Calu3 (cell line): ENCODE results near the gene CDC42. TPM values are rescaled to one million over a fixed set of nuclear protein-coding genes. Genes with fewer than 3 reads are reported as not detected.

ENCODE experiments used
- BruUV-seq: library from RNA; stranded (reverse); fragments of 400-500 nt; replicated peaks from 2 replicates; lab custom pipeline; 2021; lab: Mats Ljungman, UMichigan
- CTCF ChIA-PET: fragments of 300-600 bp; sonication (Branson Sonifier 250); formaldehyde crosslinking; loops from one replicate; lab custom pipeline; 2022; ENCODE audit warnings: antibody characterized with exemption; lab: Charles Lee
- DNase-seq: peaks from one replicate; pipeline ENCODE4 v3.0.0; 2022
- H3K27ac Mint-ChIP-seq: one replicate; pipeline ENCODE4 v1.8.0; 2022; ENCODE audit warnings: mixed read lengths; ENCODE audit not compliant: unreplicated experiment
- H3K27me3 Mint-ChIP-seq: one replicate; pipeline ENCODE4 v1.8.0; 2022; ENCODE audit warnings: mixed read lengths; ENCODE audit not compliant: unreplicated experiment
- H3K36me3 Mint-ChIP-seq: one replicate; pipeline ENCODE4 v1.8.0; 2022; ENCODE audit warnings: mild to moderate bottlenecking, moderate library complexity, mixed read lengths; ENCODE audit not compliant: insufficient read depth, unreplicated experiment
- H3K4me1 Mint-ChIP-seq: one replicate; pipeline ENCODE4 v1.8.0; 2022; ENCODE audit warnings: mild to moderate bottlenecking, low read depth, mixed read lengths; ENCODE audit not compliant: unreplicated experiment
- H3K4me3 Mint-ChIP-seq: one replicate; pipeline ENCODE4 v1.8.0; 2022; ENCODE audit warnings: mild to moderate bottlenecking, low read depth, moderate library complexity, mixed read lengths; ENCODE audit not compliant: unreplicated experiment
- H3K9me3 Mint-ChIP-seq: one replicate; pipeline ENCODE4 v1.8.0; 2022; ENCODE audit warnings: low read depth, mixed read lengths; ENCODE audit not compliant: unreplicated experiment
- CTCF ChIP-seq: fragments of 200-600 bp; IDR thresholded peaks from one replicate; pipeline ENCODE4 v1.8.0; 2022; ENCODE audit warnings: antibody characterized with exemption; ENCODE audit not compliant: unreplicated experiment
- intact Hi-C: fragments of 100-400 bp; cut with micrococcal nuclease; formaldehyde crosslinking; loops from one replicate; pipeline ENCODE4 v1.10.0; 2022; ENCODE audit not compliant: unreplicated experiment
- total RNA-seq: library from RNA; stranded (reverse); gene quantifications from 2 replicates; pipeline ENCODE4 v1.2.3, GENCODE V29; 2022

Gene CDC42
- total RNA-seq, 1 experiment from 2014 or later, result 204 TPM

GRCh38 chr1:22056043-22056442 is 3.5 kb downstream of the CDC42 start:
- intact Hi-C loops, result loop anchor here (5.0 kb wide), 1 partner anchor 36 kb away; no protein-coding TSS in a partner anchor
- no peak overlapping the region for H3K4me3 Mint-ChIP-seq
- no peaks in the 10 kb centered on the region for H3K27me3 Mint-ChIP-seq
- no peak for DNase-seq
- BruUV-seq, result no TSS peak
- CTCF ChIA-PET, result interaction anchor here (0.7 kb wide), 1 partner anchor 11 kb away, joined by 4 read pairs; no protein-coding TSS in a partner anchor
- no peaks in the 10 kb centered on the region for H3K9me3 Mint-ChIP-seq
- H3K4me1 Mint-ChIP-seq, result peaks cover 9% of the 10 kb centered on the region
- no peak for TF ChIP-seq CTCF
- no peak overlapping the region for H3K27ac Mint-ChIP-seq
- H3K36me3 Mint-ChIP-seq, result peaks cover 64% of the 10 kb centered on the region

GRCh38 chr1:22056936-22057335 is 4.4 kb downstream of the CDC42 start:
- H3K36me3 Mint-ChIP-seq, result peaks cover 57% of the 10 kb centered on the region
- H3K27ac Mint-ChIP-seq, result no peak overlapping the region
- no peaks in the 10 kb centered on the region for H3K27me3 Mint-ChIP-seq
- no peak overlapping the region for H3K4me3 Mint-ChIP-seq
- intact Hi-C loops, result loop anchor here (5.0 kb wide), 1 partner anchor 35 kb away; no protein-coding TSS in a partner anchor
- DNase-seq, result no peak
- peaks cover 9% of the 10 kb centered on the region for H3K4me1 Mint-ChIP-seq
- H3K9me3 Mint-ChIP-seq, result no peaks in the 10 kb centered on the region
- no TSS peak for BruUV-seq
- CTCF ChIA-PET, result no interaction called here
- TF ChIP-seq CTCF, result no peak

- BruUV-seq, result no TSS peak
- CTCF ChIA-PET, result interaction anchor here (0.7 kb wide), 1 partner anchor 217 kb away, joined by 3 read pairs; no protein-coding TSS in a partner anchor
- no peak overlapping the region for H3K4me3 Mint-ChIP-seq
Measured at GRCh38 chr1:22057861-22058260, 5.4 kb downstream of the CDC42 start.

GRCh38 chr1:22064751-22065402 is 12.4 kb downstream of the CDC42 start:
- no peak for TF ChIP-seq CTCF
- peaks cover 61% of the 10 kb centered on the region for H3K36me3 Mint-ChIP-seq
- no peak overlapping the region for H3K4me3 Mint-ChIP-seq
- BruUV-seq, result no TSS peak
- peaks cover 45% of the 10 kb centered on the region for H3K4me1 Mint-ChIP-seq
- DNase-seq, result no peak
- no peaks in the 10 kb centered on the region for H3K27me3 Mint-ChIP-seq
- CTCF ChIA-PET, result no interaction called here
- intact Hi-C loops, result no loop called here
- H3K9me3 Mint-ChIP-seq, result no peaks in the 10 kb centered on the region
- no peak overlapping the region for H3K27ac Mint-ChIP-seq

More at GRCh38 chr1:22057861-22058260, 5.4 kb downstream of the CDC42 start:
- H3K4me1 Mint-ChIP-seq, result peaks cover 15% of the 10 kb centered on the region
- peaks cover 55% of the 10 kb centered on the region for H3K36me3 Mint-ChIP-seq
- no peak for TF ChIP-seq CTCF
- DNase-seq, result no peak
- intact Hi-C loops, result loop anchor here (5.0 kb wide), 1 partner anchor 34 kb away; no protein-coding TSS in a partner anchor
- no peaks in the 10 kb centered on the region for H3K27me3 Mint-ChIP-seq
- H3K9me3 Mint-ChIP-seq, result no peaks in the 10 kb centered on the region
- H3K27ac Mint-ChIP-seq, result no peak overlapping the region
